GM19099 (cell line): Measurements from ENCODE around the gene GUK1.

Experiments
- POLR2A ChIP-seq: IDR thresholded peaks from 3 replicates; pipeline ENCODE4 v1.6.1; 2011; ENCODE audit warnings: low read depth; ENCODE audit not compliant: insufficient read length; ENCODE audit errors: extremely low read depth

Gene GUK1

DNA sequence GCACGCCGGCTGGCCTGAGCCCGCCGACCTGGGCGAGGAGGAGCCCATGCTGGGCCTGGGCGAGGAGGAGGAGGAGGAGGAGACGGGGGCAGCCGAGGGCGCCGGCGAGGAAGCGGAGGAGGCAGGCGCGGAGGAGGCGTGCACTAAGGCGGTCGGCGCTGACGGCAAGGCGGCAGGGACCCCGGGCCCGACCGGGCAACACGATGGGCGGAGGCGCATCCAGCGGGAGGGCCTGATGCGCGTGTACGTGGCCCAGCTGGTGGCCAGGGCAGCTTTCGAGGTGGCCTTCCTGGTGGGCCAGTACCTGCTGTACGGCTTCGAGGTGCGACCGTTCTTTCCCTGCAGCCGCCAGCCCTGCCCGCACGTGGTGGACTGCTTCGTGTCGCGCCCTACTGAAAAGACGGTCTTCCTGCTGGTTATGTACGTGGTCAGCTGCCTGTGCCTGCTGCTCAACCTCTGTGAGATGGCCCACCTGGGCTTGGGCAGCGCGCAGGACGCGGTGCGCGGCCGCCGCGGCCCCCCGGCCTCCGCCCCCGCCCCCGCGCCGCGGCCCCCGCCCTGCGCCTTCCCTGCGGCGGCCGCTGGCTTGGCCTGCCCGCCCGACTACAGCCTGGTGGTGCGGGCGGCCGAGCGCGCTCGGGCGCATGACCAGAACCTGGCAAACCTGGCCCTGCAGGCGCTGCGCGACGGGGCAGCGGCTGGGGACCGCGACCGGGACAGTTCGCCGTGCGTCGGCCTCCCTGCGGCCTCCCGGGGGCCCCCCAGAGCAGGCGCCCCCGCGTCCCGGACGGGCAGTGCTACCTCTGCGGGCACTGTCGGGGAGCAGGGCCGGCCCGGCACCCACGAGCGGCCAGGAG lies 18.3 kb downstream of the GUK1 start:
- TF ChIP-seq POLR2A = no peak

DNA sequence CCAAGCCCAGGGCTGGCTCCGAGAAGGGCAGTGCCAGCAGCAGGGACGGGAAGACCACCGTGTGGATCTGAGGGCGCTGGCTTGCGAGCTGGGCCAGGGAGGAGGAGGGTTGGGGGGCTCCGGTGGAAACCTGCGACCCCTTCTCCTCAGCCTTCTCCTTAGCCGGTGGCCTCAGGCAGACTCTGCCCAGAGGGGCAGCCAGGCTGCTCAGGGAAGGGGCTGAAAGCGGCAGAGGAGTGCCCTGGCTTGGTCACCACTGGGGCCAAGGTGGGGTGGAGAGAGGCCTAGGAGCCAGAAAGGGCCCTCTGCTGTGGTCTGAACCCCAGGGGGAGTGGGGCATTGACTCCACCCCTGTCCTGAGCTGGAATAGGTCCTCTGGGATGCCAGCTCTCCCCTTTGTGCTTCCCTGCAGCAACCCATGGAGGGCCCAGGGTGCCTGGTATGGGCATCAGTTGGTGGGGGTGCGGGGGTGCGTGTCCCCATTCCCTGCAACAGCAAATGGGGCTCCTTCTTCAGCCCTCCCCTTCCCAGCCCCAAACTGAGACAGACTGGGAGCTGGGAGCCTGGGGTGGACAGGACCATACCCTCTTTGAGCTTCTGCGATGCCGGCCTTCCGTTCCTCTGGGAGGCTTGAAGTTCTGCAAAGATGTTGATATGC lies 19.1 kb downstream of the GUK1 start:
- no peak for TF ChIP-seq POLR2A

DNA sequence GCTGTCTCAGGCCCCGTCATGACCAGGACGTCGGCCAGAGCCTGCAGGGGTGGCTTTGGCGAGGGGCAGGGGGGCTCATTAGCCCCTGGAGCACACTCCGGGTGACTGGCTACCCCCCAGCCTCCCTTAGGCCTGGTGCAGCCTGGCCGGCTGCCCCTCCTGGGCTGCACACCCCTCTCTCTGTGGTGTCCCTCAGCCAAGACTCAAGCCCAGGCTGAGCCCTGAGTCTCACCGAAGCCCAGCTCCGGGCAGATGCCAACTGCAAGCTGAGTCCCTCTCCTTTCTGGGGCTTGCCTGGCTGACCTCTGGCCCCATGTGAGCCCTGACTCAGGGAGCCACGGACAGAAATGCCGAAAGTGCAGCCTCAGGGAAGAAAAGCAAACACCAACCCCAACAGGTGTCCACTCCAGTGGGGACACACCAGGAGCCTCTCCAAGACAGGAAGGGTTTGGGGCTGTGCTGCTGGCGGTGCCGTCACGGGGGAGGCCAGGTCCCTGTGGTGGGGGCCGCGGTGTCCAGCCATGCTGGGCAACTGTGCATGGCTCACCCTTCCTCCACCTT lies 20.2 kb downstream of the GUK1 start:
- no peak for TF ChIP-seq POLR2A

DNA sequence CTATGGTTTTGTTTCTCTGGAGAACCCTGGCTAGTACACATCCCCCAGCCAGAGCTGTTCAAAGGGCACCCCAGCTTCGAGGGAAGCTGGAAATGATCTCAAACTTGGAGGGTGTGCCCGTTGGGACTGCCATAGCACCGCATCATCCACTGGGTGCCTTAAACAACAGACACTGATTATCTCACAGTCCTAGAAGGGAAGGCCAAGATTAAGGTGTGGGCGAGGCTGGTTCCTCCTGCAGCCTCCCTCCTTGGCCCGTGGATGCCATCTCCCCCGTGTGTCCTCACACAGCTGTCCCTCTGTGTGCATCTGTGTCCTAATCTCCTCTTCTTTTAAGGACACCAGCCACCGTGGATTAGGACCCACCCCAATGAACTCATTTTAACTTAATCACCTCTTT lies 21.3 kb downstream of the GUK1 start:
- TF ChIP-seq POLR2A = no peak

DNA sequence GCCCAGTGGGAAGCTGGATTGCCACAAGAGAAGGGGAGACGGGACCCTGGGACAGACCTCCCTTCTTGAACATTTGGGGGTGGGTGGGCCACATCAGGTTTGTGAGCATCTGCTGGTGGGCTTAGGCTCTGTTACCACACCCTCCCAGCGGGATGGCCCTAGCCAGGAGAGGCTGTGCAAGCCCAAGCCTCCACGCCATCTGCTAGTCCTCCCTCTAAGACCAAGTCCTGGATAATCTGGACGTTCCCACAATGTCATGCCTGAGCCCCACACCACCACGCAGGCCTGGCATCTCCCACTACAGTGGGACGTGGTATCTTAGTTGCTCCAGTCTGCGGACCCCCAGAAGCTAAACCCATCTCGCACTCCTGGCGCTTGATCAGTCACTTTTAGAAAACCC lies 21.8 kb downstream of the GUK1 start:
- TF ChIP-seq POLR2A = no peak

DNA sequence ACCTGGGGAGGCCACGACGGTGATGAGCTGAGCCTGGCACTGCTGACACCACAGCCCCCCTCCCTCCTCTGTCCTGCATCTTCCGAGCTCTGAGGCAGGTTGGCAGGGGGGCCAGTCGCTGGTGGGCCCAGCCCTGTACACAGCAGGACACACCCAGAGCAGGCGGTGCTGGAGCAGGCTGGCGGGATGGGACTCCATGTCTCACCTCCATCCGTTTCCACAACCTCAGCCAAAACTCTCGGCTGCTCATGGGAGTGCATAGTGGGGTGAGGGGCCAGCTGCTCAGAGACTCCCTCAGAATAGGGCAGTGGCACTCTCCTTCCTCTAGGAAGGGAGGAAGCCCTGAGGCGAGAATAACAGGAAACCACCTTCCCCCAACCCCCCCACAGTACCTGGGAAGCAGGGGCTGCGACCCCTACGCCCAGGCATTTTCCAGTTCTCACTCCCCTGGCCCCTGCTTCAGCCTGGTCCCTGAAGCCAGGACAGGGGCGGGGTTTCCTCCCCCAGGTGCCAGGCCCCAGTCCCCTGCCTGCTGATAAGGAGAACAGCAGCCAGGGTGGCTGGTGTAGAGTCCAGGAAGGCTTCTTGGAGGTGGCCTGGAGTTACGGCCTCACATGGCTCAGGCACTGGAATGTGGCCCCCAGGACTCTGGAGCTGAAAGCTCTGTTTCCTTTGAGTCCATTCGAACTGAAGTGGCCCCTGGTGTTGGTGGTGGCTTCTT lies 22.4 kb downstream of the GUK1 start:
- TF ChIP-seq POLR2A = no peak

DNA sequence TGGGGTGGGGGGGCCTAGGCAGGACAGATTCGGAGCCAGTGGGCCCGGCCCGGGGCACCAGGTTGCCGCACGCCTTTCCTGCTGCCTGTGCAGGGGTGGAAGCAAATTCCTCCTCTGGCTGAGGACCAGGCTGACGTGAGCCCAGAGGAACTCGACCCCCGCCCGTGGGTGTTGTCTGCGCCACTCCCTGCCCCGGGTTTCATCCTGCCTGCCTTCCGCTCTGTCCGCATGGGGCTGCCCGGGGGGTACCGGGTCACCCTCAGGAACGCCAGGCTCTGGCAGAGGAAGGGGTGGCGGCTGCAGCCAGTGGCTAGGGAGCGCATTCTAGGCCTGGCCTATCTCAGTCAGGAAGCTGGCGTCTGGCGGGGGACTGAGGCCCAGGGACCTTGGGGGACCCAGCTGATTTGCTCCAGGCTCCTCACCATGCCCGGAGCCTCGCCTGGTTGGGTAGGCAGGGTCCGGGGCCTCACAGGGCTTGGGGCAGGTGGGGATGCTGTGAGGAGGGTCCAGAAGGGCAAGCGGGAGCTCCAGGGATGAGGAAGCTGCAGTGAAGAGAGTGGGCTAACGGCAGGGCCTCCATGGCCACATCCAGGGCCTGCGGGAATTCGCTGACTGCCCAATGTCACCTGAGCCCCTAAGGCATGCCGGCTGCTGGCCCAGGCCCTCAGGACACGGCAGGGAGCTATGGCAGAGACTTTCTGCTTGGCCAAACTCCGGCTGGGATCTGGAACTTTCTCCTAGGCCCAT lies 23.1 kb downstream of the GUK1 start:
- TF ChIP-seq POLR2A = no peak

DNA sequence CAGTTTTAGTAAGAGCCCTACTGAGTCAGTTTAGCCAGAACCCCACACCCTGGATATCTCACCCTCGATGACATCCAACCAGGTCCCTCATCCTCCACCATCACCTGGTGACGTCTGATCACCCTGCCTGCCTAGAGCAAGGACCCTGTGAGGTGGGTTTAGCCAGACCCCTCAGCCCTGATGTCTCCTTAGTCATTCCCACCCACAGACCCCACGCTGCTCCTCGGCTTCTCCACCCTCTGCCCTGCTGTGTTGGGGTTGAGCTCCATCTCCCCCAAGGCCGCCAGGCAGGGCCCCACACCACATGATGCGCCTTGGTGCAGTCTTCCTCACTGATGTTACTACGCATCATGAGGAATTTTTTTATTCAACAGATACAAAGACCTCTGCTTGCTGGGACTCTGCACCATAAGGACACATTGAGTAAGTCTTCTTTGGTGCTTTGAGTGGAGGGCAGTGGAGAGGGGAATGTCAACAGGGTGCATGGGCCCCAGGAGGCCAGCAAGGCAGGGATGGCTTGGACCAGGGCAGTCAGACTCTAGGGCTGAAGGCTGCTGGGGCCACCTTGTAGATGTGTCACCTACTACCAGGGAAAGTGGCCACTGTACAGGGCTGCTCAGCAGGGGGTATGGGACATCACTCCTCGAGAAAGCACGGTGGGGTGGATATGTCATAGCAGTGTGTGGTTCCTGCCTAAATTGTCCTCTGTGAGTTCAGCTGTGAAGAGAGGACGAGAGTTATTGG lies 23.9 kb downstream of the GUK1 start:
- no peak for TF ChIP-seq POLR2A

DNA sequence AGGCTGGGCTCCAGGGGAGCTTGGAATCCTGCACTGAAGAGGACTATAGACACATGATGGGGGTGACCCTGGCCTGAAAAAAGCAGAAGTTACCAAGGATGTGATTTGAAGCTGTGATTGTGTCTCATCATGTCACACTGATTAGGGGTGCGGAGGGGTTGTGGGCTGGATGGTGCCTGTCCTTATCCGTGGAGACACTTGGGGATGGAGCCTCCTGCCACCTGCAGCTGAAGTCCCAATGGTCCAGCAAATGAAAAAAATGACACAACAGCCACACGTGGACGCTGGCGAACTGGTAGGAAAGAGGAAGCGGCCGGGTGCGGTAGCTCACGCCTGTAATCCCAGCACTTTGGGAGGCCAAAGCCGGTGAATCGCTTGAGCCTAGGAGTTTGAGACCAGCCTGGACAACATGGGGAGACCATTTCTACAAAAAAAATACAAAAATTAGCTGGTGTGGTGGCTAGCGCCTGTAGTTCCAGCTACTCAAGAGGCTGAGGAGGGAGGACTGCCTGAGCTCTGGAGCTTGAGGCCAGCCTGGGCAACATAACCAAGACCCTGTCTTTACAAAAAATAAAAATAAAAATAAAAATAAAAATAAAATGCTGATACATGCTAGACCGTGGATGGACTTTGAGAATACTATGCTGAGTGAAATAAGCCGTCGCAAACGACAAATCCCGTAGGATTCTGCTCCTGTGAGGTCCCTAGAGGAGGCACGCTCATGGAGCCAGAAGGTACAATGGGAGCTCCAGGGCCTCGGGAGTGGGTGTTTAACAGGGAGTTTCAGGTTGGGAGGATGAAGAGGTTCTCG lies 24.7 kb downstream of the GUK1 start:
- no peak for TF ChIP-seq POLR2A

DNA sequence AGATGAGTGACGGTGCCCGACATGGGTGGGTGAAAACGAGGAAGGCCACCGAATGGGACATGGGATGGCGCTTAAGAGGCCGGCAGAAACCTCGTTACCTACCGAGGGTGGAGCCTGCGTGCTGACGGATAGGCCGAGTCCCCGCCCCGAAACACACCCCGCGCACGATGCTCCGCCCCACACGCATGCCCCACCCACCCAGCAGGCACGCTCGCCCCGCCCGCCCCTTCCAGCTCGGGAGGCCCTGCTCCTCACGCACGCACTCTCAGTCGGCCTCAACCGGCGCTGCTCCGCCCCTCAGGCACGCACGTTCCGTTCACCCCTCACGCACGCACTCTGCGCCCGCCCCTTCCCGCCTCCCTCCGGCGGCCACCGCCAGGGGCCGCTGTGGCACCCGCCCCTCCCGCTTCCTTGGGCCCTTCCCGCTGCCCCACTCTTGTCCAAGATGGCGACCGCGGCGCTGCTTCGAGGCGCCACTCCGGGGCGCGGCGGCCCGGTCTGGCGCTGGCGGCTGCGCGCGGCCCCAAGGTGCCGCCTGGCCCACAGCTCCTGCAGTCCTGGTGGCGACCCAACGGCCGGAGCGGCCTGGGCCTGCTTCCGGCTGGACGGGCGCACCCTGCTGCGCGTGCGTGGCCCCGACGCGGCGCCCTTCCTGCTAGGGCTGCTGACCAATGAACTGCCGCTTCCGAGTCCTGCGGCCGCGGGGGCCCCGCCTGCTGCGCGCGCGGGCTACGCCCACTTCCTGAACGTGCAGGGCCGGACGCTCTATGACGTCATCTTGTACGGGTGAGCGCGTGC lies 25.5 kb downstream of the GUK1 start, which contains the start of gene IBA57:
Gene IBA57 (plus strand): TSS at position 433 of the 798 bp plus-strand sequence. CDS start 13 bp downstream, at position 446.
- peak; percentile 96 for TF ChIP-seq POLR2A

DNA sequence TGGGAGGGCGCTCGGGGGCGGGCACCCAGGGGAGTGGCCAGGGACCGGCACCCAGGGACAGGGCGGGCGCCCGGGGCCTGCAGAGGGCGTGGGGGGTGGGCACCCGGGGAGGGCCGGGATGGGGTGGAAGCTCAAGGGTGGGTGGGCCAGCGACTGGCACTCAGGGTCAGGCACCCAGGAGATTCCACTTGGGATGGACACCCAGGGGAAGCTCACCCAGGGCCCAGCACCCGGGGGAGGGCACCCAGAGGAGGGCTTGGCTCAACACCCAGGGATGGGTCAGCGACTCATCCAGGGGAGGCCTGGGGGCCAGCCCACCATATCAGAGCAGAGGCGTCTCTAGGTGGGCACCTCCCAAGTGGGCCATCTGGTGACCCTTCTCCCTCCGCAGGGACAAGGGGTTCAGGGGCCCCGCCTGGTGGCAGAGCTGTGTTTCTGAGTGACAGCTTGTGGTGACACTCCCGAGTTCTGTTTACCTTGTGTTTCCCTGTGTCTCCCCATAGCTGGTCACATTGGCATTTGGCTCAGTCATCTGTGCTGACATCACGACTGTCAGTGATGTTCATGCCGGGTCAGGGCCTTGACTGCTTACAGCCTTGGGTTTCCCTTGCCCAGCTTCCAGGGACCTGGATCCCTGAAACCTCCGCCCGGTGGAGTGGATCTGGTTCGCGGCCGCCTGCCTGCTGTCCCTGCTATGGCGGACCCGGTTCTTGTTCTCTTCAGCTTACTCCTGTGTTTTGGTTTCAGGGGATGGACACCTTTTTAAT lies 26.3 kb downstream of the GUK1 start:
- TF ChIP-seq POLR2A = no peak
